ENCODE results near the gene AP4S1. TPM values are rescaled to one million over a fixed set of nuclear protein-coding genes. Genes with fewer than 3 reads are reported as not detected.

AP4S1 gene
- total RNA-seq, 1 donor from 2014 or later = 6.3 TPM

- Mint-ChIP-seq H3K9me3 (ENCODE audit: unreplicated experiment) (no peaks in the 10 kb centered on the region), H3K4me1 (ENCODE audit: unreplicated experiment) (peaks cover 7% of the 10 kb centered on the region), H3K27ac (ENCODE audit: unreplicated experiment) (no peak overlapping the region), H3K4me3 (ENCODE audit: unreplicated experiment) (no peak overlapping the region), H3K27me3 (ENCODE audit: unreplicated experiment) (no peaks in the 10 kb centered on the region), H3K36me3 (ENCODE audit: unreplicated experiment) (peaks cover 8% of the 10 kb centered on the region)
- no peak for DNase-seq (ENCODE audit: extremely low spot score, unreplicated experiment)
- no peak for TF ChIP-seq CTCF (IDR thresholded peaks at IDR 0.05)
Observed at GRCh38 chr14:31068235-31068634, 42.8 kb downstream of the AP4S1 start.

GRCh38 chr14:31069343-31069742, 43.9 kb downstream of the AP4S1 start:
- no peak for DNase-seq (ENCODE audit: extremely low spot score, unreplicated experiment)
- TF ChIP-seq CTCF (IDR thresholded peaks at IDR 0.05) = no peak
- Mint-ChIP-seq H3K9me3 (ENCODE audit: unreplicated experiment) (no peaks in the 10 kb centered on the region), H3K4me1 (ENCODE audit: unreplicated experiment) (peaks cover 7% of the 10 kb centered on the region), H3K4me3 (ENCODE audit: unreplicated experiment) (no peak overlapping the region), H3K36me3 (ENCODE audit: unreplicated experiment) (peaks cover 8% of the 10 kb centered on the region), H3K27me3 (ENCODE audit: unreplicated experiment) (no peaks in the 10 kb centered on the region), H3K27ac (ENCODE audit: unreplicated experiment) (no peak overlapping the region)

GRCh38 chr14:31070431-31070830, 45.0 kb downstream of the AP4S1 start:
- no peak for TF ChIP-seq CTCF (IDR thresholded peaks at IDR 0.05)
- H3K9me3 Mint-ChIP-seq (ENCODE audit: unreplicated experiment) = peaks cover 5% of the 10 kb centered on the region
- H3K27ac Mint-ChIP-seq (ENCODE audit: unreplicated experiment) = no peak overlapping the region
- peaks cover 7% of the 10 kb centered on the region for H3K4me1 Mint-ChIP-seq (ENCODE audit: unreplicated experiment)
- peaks cover 13% of the 10 kb centered on the region for H3K36me3 Mint-ChIP-seq (ENCODE audit: unreplicated experiment)
- no peak overlapping the region for H3K4me3 Mint-ChIP-seq (ENCODE audit: unreplicated experiment)
- DNase-seq (ENCODE audit: extremely low spot score, unreplicated experiment) = no peak
- H3K27me3 Mint-ChIP-seq (ENCODE audit: unreplicated experiment) = no peaks in the 10 kb centered on the region

GRCh38 chr14:31071151-31071550, 45.7 kb downstream of the AP4S1 start:
- no peak for TF ChIP-seq CTCF (IDR thresholded peaks at IDR 0.05)
- H3K4me3 Mint-ChIP-seq (ENCODE audit: unreplicated experiment) = no peak overlapping the region
- peaks cover 13% of the 10 kb centered on the region for H3K36me3 Mint-ChIP-seq (ENCODE audit: unreplicated experiment)
- DNase-seq (ENCODE audit: extremely low spot score, unreplicated experiment) = no peak
- no peak overlapping the region for H3K27ac Mint-ChIP-seq (ENCODE audit: unreplicated experiment)
- H3K27me3 Mint-ChIP-seq (ENCODE audit: unreplicated experiment) = no peaks in the 10 kb centered on the region
- H3K9me3 Mint-ChIP-seq (ENCODE audit: unreplicated experiment) = peaks cover 5% of the 10 kb centered on the region
- peaks cover 5% of the 10 kb centered on the region for H3K4me1 Mint-ChIP-seq (ENCODE audit: unreplicated experiment)

GRCh38 chr14:31075144-31075543, 49.7 kb downstream of the AP4S1 start:
- Mint-ChIP-seq H3K4me1 (ENCODE audit: unreplicated experiment) (peaks cover 12% of the 10 kb centered on the region), H3K27ac (ENCODE audit: unreplicated experiment) (no peak overlapping the region), H3K4me3 (ENCODE audit: unreplicated experiment) (no peak overlapping the region), H3K9me3 (ENCODE audit: unreplicated experiment) (peaks cover 5% of the 10 kb centered on the region), H3K36me3 (ENCODE audit: unreplicated experiment) (peaks cover 13% of the 10 kb centered on the region), H3K27me3 (ENCODE audit: unreplicated experiment) (no peaks in the 10 kb centered on the region)
- no peak for DNase-seq (ENCODE audit: extremely low spot score, unreplicated experiment)
- no peak for TF ChIP-seq CTCF (IDR thresholded peaks at IDR 0.05)
